Neural progenitor cell (in vitro differentiated cells): ENCODE data around the gene KCTD11.
"Not testable (repeated sequence)": the region's sequence is repeated elsewhere in the genome, so short reads cannot be mapped to it uniquely, and the experiment has no call there.

ENCODE experiments used
- CTCF ChIP-seq: fragments of 200-600 bp; sonication (generic); IDR thresholded peaks from 2 replicates; pipeline ENCODE4 v1.5.1; 2017; ENCODE audit warnings: antibody characterized with exemption, mild to moderate bottlenecking
- EZH2phosphoT487 ChIP-seq: fragments of 200-600 bp; sonication (generic); IDR thresholded peaks from 2 replicates; pipeline ENCODE4 v1.6.1; 2017; ENCODE audit warnings: antibody characterized with exemption

GRCh38 chr17:7368599-7368994 lies 16.6 kb downstream of the KCTD11 start:
- TF ChIP-seq CTCF, EZH2phosphoT487: not testable (repeated sequence)
